GM19467 (cell line): ENCODE measurements around the gene SH3RF3.
"Not testable (repeated sequence)": the region's sequence is repeated elsewhere in the genome, so short reads cannot be mapped to it uniquely, and the experiment has no call there.

ENCODE experiments used
- ATAC-seq: cut with Tn5 transposase; IDR thresholded peaks from one replicate; pipeline ENCODE4 v1.9.1; 2021; ENCODE audit warnings: mild to moderate bottlenecking, moderate library complexity; ENCODE audit not compliant: unreplicated experiment

The SH3RF3 gene

GRCh38 chr2:109528811-109529501, 400.0 kb downstream of the SH3RF3 start:
- ATAC-seq = no peak

GRCh38 chr2:109529532-109530449, 400.8 kb downstream of the SH3RF3 start:
- ATAC-seq = no peak

- no peak for ATAC-seq
These were observed 401.7 kb downstream of the SH3RF3 start for GRCh38 chr2:109530712-109531111.

- ATAC-seq = no peak
These were observed 402.2 kb downstream of the SH3RF3 start for GRCh38 chr2:109531221-109531620.

GRCh38 chr2:109531896-109532727, 403.1 kb downstream of the SH3RF3 start:
- ATAC-seq = no peak

GRCh38 chr2:109532728-109533076, 403.7 kb downstream of the SH3RF3 start:
- ATAC-seq = no peak

GRCh38 chr2:109533823-109534222, 404.8 kb downstream of the SH3RF3 start:
- no peak for ATAC-seq

GRCh38 chr2:109535217-109535946, 406.4 kb downstream of the SH3RF3 start:
- no peak for ATAC-seq

- ATAC-seq = not testable (repeated sequence)
These were observed 407.6 kb downstream of the SH3RF3 start for GRCh38 chr2:109536556-109536955.

- no peak for ATAC-seq
These were observed 408.7 kb downstream of the SH3RF3 start for GRCh38 chr2:109537565-109538222.

- ATAC-seq = no peak
These were observed 409.5 kb downstream of the SH3RF3 start for GRCh38 chr2:109538546-109538945.

GRCh38 chr2:109542384-109542783, 413.4 kb downstream of the SH3RF3 start:
- ATAC-seq = no peak

- ATAC-seq = no peak
These were observed 417.1 kb downstream of the SH3RF3 start for GRCh38 chr2:109545828-109546713.

GRCh38 chr2:109547280-109547679, 418.3 kb downstream of the SH3RF3 start:
- ATAC-seq = no peak

- ATAC-seq = no peak
These were observed 420.1 kb downstream of the SH3RF3 start for GRCh38 chr2:109549016-109549590.
